HG03520 (cell line): ENCODE data around the gene MCM9.
"Not testable (repeated sequence)": the region's sequence is repeated elsewhere in the genome, so short reads cannot be mapped to it uniquely, and the experiment has no call there.

Experiments used
- ATAC-seq: cut with Tn5 transposase; IDR thresholded peaks from one replicate; pipeline ENCODE4 v1.9.1; 2021; ENCODE audit warnings: mild to moderate bottlenecking, moderate library complexity; ENCODE audit not compliant: unreplicated experiment

The MCM9 gene

GRCh38 chr6:118808793-118809638, 125.9 kb downstream of the MCM9 start:
- peak; percentile 79 for ATAC-seq

- ATAC-seq: no peak
Measured at GRCh38 chr6:118804091-118804490, 130.9 kb downstream of the MCM9 start.

GRCh38 chr6:118801257-118801656, 133.7 kb downstream of the MCM9 start:
- no peak for ATAC-seq

GRCh38 chr6:118800394-118801071, 134.4 kb downstream of the MCM9 start:
- peak; percentile 93 for ATAC-seq

- ATAC-seq: no peak
Measured at GRCh38 chr6:118799826-118800225, 135.1 kb downstream of the MCM9 start.

GRCh38 chr6:118796548-118796947, 138.4 kb downstream of the MCM9 start:
- not testable (repeated sequence) for ATAC-seq

- ATAC-seq: no peak
Measured at GRCh38 chr6:118791499-118791898, 143.5 kb downstream of the MCM9 start.

GRCh38 chr6:118789954-118790353, 145.0 kb downstream of the MCM9 start:
- no peak for ATAC-seq

- no peak for ATAC-seq
Measured at GRCh38 chr6:118789419-118789818, 145.5 kb downstream of the MCM9 start.

- no peak for ATAC-seq
Measured at GRCh38 chr6:118788702-118789101, 146.3 kb downstream of the MCM9 start.

- ATAC-seq: no peak
Measured at GRCh38 chr6:118787724-118788423, 147.1 kb downstream of the MCM9 start.

GRCh38 chr6:118786596-118787453, 148.1 kb downstream of the MCM9 start:
- no peak for ATAC-seq

GRCh38 chr6:118785601-118786000, 149.4 kb downstream of the MCM9 start:
- ATAC-seq: no peak

GRCh38 chr6:118784641-118785164, 150.3 kb downstream of the MCM9 start:
- ATAC-seq: no peak

- no peak for ATAC-seq
Measured at GRCh38 chr6:118783931-118784550, 150.9 kb downstream of the MCM9 start.

- ATAC-seq: no peak
Measured at GRCh38 chr6:118782651-118783050, 152.3 kb downstream of the MCM9 start.

- no peak for ATAC-seq
Measured at GRCh38 chr6:118781897-118782296, 153.1 kb downstream of the MCM9 start.

- no peak for ATAC-seq
Measured at GRCh38 chr6:118780668-118781067, 154.3 kb downstream of the MCM9 start.

- ATAC-seq: peak; percentile 77
Measured at GRCh38 chr6:118776607-118777549, 158.1 kb downstream of the MCM9 start.
